Motor neuron (in vitro differentiated cells): Measurements from ENCODE around the gene EVL. TPM values are rescaled to one million over a fixed set of nuclear protein-coding genes. Genes with fewer than 3 reads are reported as not detected.

Experiments used
- ATAC-seq, 8 experiments: fragments of 200-7000 bp; cut with Tn5 transposase; replicated peaks in 6 of 8; 2 replicates each; pipeline ENCODE4 v1.8.0; 2021; ENCODE audit warnings: mild to moderate bottlenecking in 8 of 8, moderate library complexity in 8 of 8
- H3K27ac ChIP-seq, 2 donors: fragments of 250-450 bp; sonication (Bioruptor Pico); 2 replicates each; pipeline ENCODE4 v1.9.0; 2021; ENCODE audit warnings: antibody characterized with exemption in 2 of 2, mild to moderate bottlenecking in 2 of 2, moderate library complexity in 1 of 2
- H3K4me1 ChIP-seq, 2 donors: fragments of 250-450 bp; sonication (Bioruptor Pico); replicated peaks in 1 of 2; 2 replicates each; pipeline ENCODE4 v1.6.1; 2021; ENCODE audit warnings: antibody characterized with exemption in 2 of 2, mild to moderate bottlenecking in 2 of 2, moderate library complexity in 1 of 2
- H3K4me3 ChIP-seq, 5 donors: fragments of 250-450 bp; sonication (Bioruptor Pico); 2 replicates each; pipeline ENCODE4 v1.9.0; 2021; ENCODE audit warnings: antibody characterized with exemption in 5 of 5, mild to moderate bottlenecking in 5 of 5, moderate library complexity in 4 of 5
- WGBS, 10 experiments: fragments of 450-650 bp; shearing (Covaris generic); methylation state at CpG; one replicate each; pipeline ENCODE4 v1.0.0; 2022; 5-methylcytosine and 5-hydroxymethylcytosine counted together
- in situ Hi-C, 9 experiments: fragments of 400-800 bp; cut with MboI; loops; one replicate each; pipeline ENCODE4 v1.15.0; 2021; ENCODE audit warnings: low sequenced_read_pairs in 9 of 9, low pct_unique_long_range_greater_than_20kb in 2 of 9; ENCODE audit not compliant: unreplicated experiment in 9 of 9
- total RNA-seq, 8 experiments: library from RNA; unstranded; fragments of 300-600 nt; gene quantifications; 2 replicates each; pipeline versions ENCODE4 v1.2.3 to v1.2.4, GENCODE V29; 2022

EVL gene
- total RNA-seq, 8 experiments from 2014 or later: 9.5 to 178 (median 119) TPM

GRCh38 chr14:100083706-100084105 is 18.5 kb downstream of the EVL start:
- in situ Hi-C loops: no loop called here
- no peak for ATAC-seq
- WGBS, 10 experiments: 78 to 100% (median 86%) methylated on average over 1 to 2 of the region's 2 CpGs; no CpG with 5 or more reads in 4 of the 10 experiments
- H3K4me3 ChIP-seq: no peak overlapping the region
- H3K27ac ChIP-seq: no peak overlapping the region
- peaks cover 0 to 4% of the 10 kb centered on the region in 2 donors for H3K4me1 ChIP-seq

- Histone ChIP-seq H3K4me3 (no peak overlapping the region), H3K4me1 (no peaks in the 10 kb centered on the region), H3K27ac (no peak overlapping the region)
- WGBS, 10 experiments: 85 to 100% (median 98%) methylated on average over 1 to 10 of the region's 10 CpGs
- in situ Hi-C loops: no loop called here
- no peak for ATAC-seq
Measured at GRCh38 chr14:100084591-100084990, 19.4 kb downstream of the EVL start.

GRCh38 chr14:100085462-100085861 is 20.2 kb downstream of the EVL start:
- ATAC-seq: no peak
- H3K27ac ChIP-seq: no peak overlapping the region
- in situ Hi-C loops: no loop called here
- no peaks in the 10 kb centered on the region for H3K4me1 ChIP-seq
- 75 to 100% (median 100%) methylated on average over 1 to 5 of the region's 6 CpGs; no CpG with 5 or more reads in 3 of the 10 experiments for WGBS, 10 experiments
- H3K4me3 ChIP-seq: no peak overlapping the region

DNA sequence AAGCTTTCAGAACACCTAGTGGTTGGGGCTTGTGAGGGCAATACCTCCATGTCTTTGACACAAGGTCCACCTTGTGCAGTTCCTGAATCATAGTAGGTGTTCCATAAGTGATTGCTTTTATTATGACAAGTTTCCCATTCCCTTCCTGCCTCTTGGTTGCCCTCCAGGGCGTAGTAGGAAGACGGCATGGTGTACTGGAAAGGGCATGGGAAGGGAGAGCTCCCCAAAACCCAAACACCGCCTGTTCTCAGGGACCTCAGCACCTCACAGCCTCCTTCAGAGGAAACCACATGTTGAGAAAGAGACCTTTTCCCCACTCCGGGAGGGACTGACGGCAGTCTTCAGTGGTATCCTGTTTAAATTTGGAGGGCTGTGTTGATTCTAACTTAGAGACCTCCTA is 21.1 kb downstream of the EVL start:
- ATAC-seq: no peak
- Histone ChIP-seq H3K27ac (no peak overlapping the region), H3K4me3 (no peak overlapping the region), H3K4me1 (no peaks in the 10 kb centered on the region)
- in situ Hi-C loops: no loop called here
- 90 to 100% (median 96%) methylated on average over 1 to 4 of the region's 5 CpGs; no CpG with 5 or more reads in 3 of the 10 experiments for WGBS, 10 experiments

- ATAC-seq: no peak
- no peaks in the 10 kb centered on the region for H3K4me1 ChIP-seq
- WGBS, 10 experiments: 88 to 100% (median 97%) methylated on average over 2 to 3 of the region's 3 CpGs; no CpG with 5 or more reads in 6 of the 10 experiments
- no peak overlapping the region for H3K4me3 ChIP-seq
- in situ Hi-C loops: no loop called here
- H3K27ac ChIP-seq: no peak overlapping the region
Measured at GRCh38 chr14:100088226-100088625, 23.0 kb downstream of the EVL start.

GRCh38 chr14:100091386-100091785 is 26.2 kb downstream of the EVL start:
- 73 to 100% (median 94%) methylated on average over 1 to 6 of the region's 7 CpGs; no CpG with 5 or more reads in 1 of the 10 experiments for WGBS, 10 experiments
- Histone ChIP-seq H3K4me1 (no peaks in the 10 kb centered on the region), H3K4me3 (no peak overlapping the region), H3K27ac (no peak overlapping the region)
- ATAC-seq: no peak
- in situ Hi-C loops: no loop called here

DNA sequence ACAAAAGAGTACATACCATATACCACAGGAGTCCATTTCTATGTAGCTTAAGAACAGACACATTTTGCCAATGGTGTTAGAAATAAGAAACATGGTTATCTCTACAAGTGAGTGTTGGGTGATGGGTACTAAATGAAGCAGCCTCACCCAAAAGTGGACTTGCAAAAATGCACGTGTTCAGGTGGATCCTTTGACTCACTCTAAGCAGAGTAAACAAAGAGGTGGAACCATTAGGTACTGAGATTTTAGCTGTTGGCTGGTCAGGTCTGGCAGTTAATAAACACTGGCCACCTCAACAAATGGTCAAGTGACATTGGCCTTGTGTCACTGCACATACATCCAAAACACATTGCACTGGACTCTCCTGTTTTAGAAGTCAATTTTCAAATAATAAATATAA is 27.6 kb downstream of the EVL start:
- H3K4me1 ChIP-seq: no peaks in the 10 kb centered on the region
- in situ Hi-C loops: no loop called here
- H3K4me3 ChIP-seq: no peak overlapping the region
- H3K27ac ChIP-seq: no peak overlapping the region
- no peak for ATAC-seq
- WGBS, 10 experiments: 14 to 100% (median 75%) methylated on average over 1 of the region's 1 CpG; no CpG with 5 or more reads in 5 of the 10 experiments

DNA sequence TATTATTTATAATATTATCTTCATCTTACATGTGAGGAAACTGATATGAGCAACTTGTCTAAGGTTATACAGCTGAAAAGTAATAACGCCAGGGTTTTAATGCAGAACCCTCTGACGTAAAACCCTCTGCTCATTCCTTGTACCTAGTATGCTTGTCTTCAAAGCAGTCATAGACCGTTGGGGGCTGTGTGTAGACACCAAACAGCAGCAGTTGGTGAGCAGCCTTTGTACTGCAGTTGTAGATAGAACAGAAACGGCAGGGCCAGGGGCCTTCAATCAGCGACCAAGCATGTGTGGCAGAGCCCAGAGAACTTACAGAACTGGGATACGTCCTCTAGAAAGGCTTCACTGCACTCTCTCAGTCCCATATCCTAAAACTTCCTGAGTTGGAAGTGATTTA is 28.1 kb downstream of the EVL start:
- 67 to 100% (median 89%) methylated on average over 1 to 6 of the region's 6 CpGs; no CpG with 5 or more reads in 1 of the 10 experiments for WGBS, 10 experiments

GRCh38 chr14:100096656-100097055 is 31.4 kb downstream of the EVL start:
- peak in 2 of 8 experiments; percentile 57 to 93 for ATAC-seq
- Histone ChIP-seq H3K4me3 (no peak overlapping the region), H3K27ac (no peak overlapping the region), H3K4me1 (no peaks in the 10 kb centered on the region)
- 0 to 100% (median 92%) methylated on average over 1 to 3 of the region's 3 CpGs for WGBS, 10 experiments
- in situ Hi-C loops: no loop called here

More for the DNA sequence above, 28.1 kb downstream of the EVL start:
- ATAC-seq: no peak
- Histone ChIP-seq H3K27ac (no peak overlapping the region), H3K4me1 (no peaks in the 10 kb centered on the region), H3K4me3 (no peak overlapping the region)
- in situ Hi-C loops: no loop called here

DNA sequence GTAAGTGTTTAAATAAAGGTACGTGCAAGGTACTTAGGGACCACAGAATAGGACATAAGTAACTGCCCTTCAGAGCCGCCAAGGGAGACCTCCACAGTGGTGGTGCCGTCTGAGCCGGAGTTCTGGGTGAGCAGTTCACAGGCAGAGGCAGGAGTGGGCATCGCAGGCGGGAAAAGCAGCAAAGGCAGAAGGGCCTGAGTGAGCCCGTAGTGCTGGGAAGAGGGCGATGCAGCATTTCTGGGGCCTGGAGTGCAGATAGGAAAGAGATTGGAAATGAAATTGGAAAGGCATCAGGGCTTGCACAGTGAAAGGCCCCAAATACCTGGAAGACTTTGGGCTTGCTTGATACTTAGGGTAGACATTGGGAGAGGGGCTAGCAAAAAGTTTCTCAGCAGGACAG is 32.9 kb downstream of the EVL start:
- no peak for ATAC-seq
- H3K4me3 ChIP-seq: no peak overlapping the region
- no peaks in the 10 kb centered on the region for H3K4me1 ChIP-seq
- no peak overlapping the region for H3K27ac ChIP-seq
- in situ Hi-C loops: no loop called here
- 88 to 100% (median 98%) methylated on average over 1 to 7 of the region's 8 CpGs; no CpG with 5 or more reads in 1 of the 10 experiments for WGBS, 10 experiments

GRCh38 chr14:100100032-100100703 is 34.9 kb downstream of the EVL start:
- H3K27ac ChIP-seq: no peak overlapping the region
- in situ Hi-C loops: loop anchor here in 3 of 9 experiments (10.0 to 25.0 kb wide), 2 partner anchors 113 to 115 kb away; no protein-coding TSS in a partner anchor
- no peaks in the 10 kb centered on the region for H3K4me1 ChIP-seq
- no peak overlapping the region for H3K4me3 ChIP-seq
- WGBS, 10 experiments: 88 to 97% (median 93%) methylated on average over 3 to 14 of the region's 14 CpGs; no CpG with 5 or more reads in 1 of the 10 experiments
- no peak for ATAC-seq

DNA sequence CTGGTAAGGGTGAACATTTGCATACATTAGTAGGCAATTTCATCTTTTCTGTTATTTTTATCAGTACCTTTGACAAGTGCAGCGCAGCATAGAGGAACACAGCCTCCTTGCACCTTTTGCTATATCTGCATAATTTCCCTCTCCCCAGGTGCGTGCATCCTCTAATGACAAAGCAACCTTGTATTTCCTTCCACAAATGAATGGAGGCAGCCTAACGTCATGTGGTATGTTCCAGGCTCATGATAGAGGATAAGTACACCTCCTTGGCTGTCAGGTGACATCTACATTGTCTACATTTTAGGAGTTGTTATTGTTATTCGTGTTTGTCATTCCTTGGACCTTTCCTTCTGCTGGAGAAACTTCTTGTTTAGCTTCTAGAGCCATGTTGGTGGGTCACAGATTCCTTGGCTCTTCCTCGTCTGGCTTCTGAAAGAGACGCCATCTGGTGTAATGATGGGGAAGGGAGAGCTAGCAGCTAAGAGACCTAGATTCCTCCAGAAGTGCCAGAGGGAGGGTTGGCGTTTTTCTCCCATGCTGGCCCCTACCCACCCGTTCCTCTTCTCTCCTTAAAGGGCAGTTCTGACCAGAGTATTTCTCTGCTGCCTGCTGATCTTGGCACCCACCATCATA is 37.0 kb downstream of the EVL start:
- Histone ChIP-seq H3K27ac (no peak overlapping the region), H3K4me3 (no peak overlapping the region), H3K4me1 (no peaks in the 10 kb centered on the region)
- WGBS, 10 experiments: 80 to 100% (median 90%) methylated on average over 1 to 8 of the region's 8 CpGs; no CpG with 5 or more reads in 1 of the 10 experiments
- ATAC-seq: no peak
- in situ Hi-C loops: loop anchor here in 3 of 9 experiments (10.0 to 25.0 kb wide), 2 partner anchors 115 to 117 kb away; no protein-coding TSS in a partner anchor

- 20 to 100% (median 82%) methylated on average over 1 to 6 of the region's 10 CpGs; no CpG with 5 or more reads in 2 of the 10 experiments for WGBS, 10 experiments
- in situ Hi-C loops: loop anchor here in 3 of 9 experiments (10.0 to 25.0 kb wide), 2 partner anchors 116 to 119 kb away; no protein-coding TSS in a partner anchor
- no peak overlapping the region for H3K27ac ChIP-seq
- H3K4me1 ChIP-seq: peaks cover 0 to 2% of the 10 kb centered on the region in 2 donors
- no peak overlapping the region for H3K4me3 ChIP-seq
- peak in 2 of 8 experiments; percentile 21 to 89 for ATAC-seq
Measured at GRCh38 chr14:100103250-100104005, 38.2 kb downstream of the EVL start.
